IPS-15b (cell line): Measurements from ENCODE around the gene SLC6A3.
"Not testable (repeated sequence)": the region's sequence is repeated elsewhere in the genome, so short reads cannot be mapped to it uniquely, and the experiment has no call there.

Experiments
- H3K27me3 ChIP-seq: one replicate; pipeline ENCODE4 v1.6.1; 2013; ENCODE audit warnings: low read length; ENCODE audit not compliant: control insufficient read depth, insufficient read depth
- H3K36me3 ChIP-seq: one replicate; pipeline ENCODE4 v1.6.1; 2013; ENCODE audit warnings: low read length; ENCODE audit not compliant: control insufficient read depth, insufficient read depth
- H3K4me1 ChIP-seq: one replicate; pipeline ENCODE4 v1.6.1; 2013; ENCODE audit warnings: mild to moderate bottlenecking, low read length; ENCODE audit not compliant: control insufficient read depth, insufficient read depth
- H3K4me3 ChIP-seq: one replicate; pipeline ENCODE4 v1.5.1; 2013; ENCODE audit warnings: low read depth, low read length
- H3K9ac ChIP-seq: one replicate; pipeline ENCODE4 v1.6.1; 2013; ENCODE audit warnings: low read depth, mild to moderate bottlenecking, low read length
- H3K9me3 ChIP-seq: one replicate; pipeline ENCODE4 v1.6.1; 2013; ENCODE audit warnings: mild to moderate bottlenecking, low read length; ENCODE audit not compliant: control insufficient read depth, insufficient read depth

The SLC6A3 gene

DNA sequence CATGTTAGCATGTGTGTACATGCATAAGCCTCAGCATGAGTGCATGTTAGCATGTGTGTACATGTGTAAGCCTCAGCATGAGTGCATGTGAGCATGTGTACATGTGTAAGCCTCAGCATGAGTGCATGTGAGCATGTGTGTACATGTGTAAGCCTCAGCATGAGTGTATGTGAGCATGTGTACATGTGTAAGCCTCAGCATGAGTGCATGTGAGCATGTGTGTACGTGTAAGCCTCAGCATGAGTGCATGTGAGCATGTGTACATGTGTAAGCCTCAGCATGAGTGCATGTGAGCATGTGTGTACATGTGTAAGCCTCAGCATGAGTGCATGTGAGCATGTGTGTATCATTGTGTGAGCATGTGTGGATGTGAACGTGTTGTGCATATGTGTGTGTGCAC is 14.2 kb upstream of the SLC6A3 start:
- H3K9me3 ChIP-seq: peaks cover 19% of the 10 kb centered on the region
- not testable (repeated sequence) for H3K4me1 ChIP-seq, H3K9ac ChIP-seq, H3K27me3 ChIP-seq, H3K4me3 ChIP-seq
- H3K36me3 ChIP-seq: peaks cover 50% of the 10 kb centered on the region

DNA sequence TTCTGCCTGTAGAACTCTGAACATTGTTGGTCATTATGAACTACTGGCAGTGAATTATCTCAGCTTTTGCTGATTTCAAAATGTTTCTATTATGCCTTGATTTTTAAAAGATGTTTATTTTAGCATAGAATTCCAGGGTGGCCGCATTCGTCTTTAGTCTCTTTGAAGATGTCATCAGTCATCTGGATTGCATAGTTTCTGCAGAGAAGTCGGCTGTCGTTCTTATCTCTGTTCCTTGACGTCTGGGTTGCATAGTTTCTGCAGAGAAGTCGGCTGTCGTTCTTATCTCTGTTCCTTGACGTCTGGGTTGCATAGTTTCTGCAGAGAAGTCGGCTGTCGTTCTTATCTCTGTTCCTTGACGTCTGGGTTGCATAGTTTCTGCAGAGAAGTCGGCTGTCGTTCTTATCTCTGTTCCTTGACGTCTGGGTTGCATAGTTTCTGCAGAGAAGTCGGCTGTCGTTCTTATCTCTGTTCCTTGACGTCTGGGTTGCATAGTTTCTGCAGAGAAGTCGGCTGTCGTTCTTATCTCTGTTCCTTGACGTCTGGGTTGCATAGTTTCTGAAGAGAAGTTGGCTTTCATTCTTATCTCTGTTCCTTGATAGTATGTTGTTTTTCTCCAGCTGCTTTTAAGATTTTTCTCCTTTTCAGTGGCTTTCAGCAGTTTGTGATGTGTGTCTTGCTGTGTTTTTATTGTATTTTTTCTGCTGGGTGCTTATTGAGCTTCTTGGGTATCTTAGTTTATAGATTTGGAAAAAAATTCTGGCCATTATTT is 11.1 kb upstream of the SLC6A3 start:
- H3K36me3 ChIP-seq: peaks cover 27% of the 10 kb centered on the region
- H3K9ac ChIP-seq, H3K4me1 ChIP-seq, H3K27me3 ChIP-seq, H3K4me3 ChIP-seq: not testable (repeated sequence)
- H3K9me3 ChIP-seq: peaks cover 25% of the 10 kb centered on the region

GRCh38 chr5:1453613-1454012 is 8.4 kb upstream of the SLC6A3 start:
- Histone ChIP-seq H3K4me3 (no peak overlapping the region), H3K4me1 (no peaks in the 10 kb centered on the region), H3K27me3 (peaks cover 12% of the 10 kb centered on the region), H3K9ac (no peak overlapping the region), H3K9me3 (peaks cover 25% of the 10 kb centered on the region), H3K36me3 (peaks cover 8% of the 10 kb centered on the region)

DNA sequence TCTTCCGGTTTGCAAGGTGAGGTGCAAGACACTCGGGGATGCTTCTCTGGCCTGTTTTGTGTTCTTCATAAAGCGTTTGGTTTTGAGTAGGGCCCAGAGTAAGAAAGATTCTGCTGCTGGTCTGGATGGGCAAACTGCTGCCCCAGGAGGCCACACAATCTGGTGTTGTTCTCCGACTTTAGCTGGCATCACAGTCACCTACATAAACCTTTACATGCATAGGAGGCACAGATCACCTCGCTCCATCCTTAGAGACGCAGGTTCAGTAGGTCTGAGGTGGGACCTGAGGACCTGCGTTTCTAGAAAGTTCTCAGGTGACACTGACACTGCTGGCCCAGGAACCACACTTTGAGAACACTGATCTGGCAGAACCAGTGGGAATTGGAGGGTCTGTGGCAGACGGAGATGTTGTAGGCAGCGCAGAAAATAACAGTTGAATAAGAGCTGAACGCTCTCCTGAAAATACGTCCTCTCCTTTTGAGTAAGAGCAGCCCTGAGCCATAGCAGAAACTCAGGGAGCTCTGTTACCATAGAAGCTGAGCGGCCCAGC is 3.9 kb upstream of the SLC6A3 start:
- no peak overlapping the region for H3K9ac ChIP-seq

DNA sequence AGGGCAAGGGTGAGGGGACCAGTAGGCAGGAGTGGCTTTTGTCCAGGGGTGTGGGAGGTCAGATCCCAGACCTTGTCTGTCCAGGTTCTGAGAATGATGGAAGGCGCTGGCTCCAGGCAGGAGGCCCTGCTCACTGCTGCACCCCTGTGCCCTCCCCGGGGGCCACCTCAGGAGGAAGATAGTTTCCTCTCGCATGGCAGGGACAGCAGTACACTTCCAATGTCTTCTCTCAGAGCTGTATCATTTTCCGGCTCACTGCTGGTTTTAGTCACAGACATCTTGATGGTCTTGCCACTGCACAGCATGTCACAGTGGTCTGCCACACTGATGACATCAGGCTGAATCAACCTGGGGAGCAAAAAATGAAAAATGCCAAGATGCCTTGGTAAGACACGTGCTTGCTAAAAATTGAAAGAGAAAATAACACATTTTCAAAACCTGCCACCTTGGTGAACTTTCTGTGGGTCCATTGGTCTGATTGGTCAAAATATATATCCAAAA is 3.3 kb upstream of the SLC6A3 start:
- Histone ChIP-seq H3K9me3 (peaks cover under 1% of the 10 kb centered on the region), H3K4me3 (no peak overlapping the region), H3K27me3 (peaks cover 50% of the 10 kb centered on the region), H3K4me1 (no peaks in the 10 kb centered on the region), H3K9ac (no peak overlapping the region), H3K36me3 (no peaks in the 10 kb centered on the region)

More for the DNA sequence above, 3.9 kb upstream of the SLC6A3 start:
- Histone ChIP-seq H3K4me3 (no peak overlapping the region), H3K4me1 (no peaks in the 10 kb centered on the region), H3K27me3 (peaks cover 44% of the 10 kb centered on the region), H3K9me3 (peaks cover 6% of the 10 kb centered on the region), H3K36me3 (no peaks in the 10 kb centered on the region)

- Histone ChIP-seq H3K9ac (no peak overlapping the region), H3K36me3 (no peaks in the 10 kb centered on the region), H3K4me1 (no peaks in the 10 kb centered on the region), H3K4me3 (no peak overlapping the region), H3K27me3 (peaks cover 57% of the 10 kb centered on the region), H3K9me3 (no peaks in the 10 kb centered on the region)
Observed at GRCh38 chr5:1447671-1448361, 2.6 kb upstream of the SLC6A3 start.

GRCh38 chr5:1446602-1447343 is 1.5 kb upstream of the SLC6A3 start:
- Histone ChIP-seq H3K4me1 (no peaks in the 10 kb centered on the region), H3K9ac (no peak overlapping the region), H3K27me3 (peaks cover 62% of the 10 kb centered on the region), H3K36me3 (no peaks in the 10 kb centered on the region), H3K9me3 (no peaks in the 10 kb centered on the region), H3K4me3 (peak overlapping the region; percentile 18)

- no peak overlapping the region for H3K9ac ChIP-seq
- no peaks in the 10 kb centered on the region for H3K9me3 ChIP-seq
- peaks cover 62% of the 10 kb centered on the region for H3K27me3 ChIP-seq
- no peaks in the 10 kb centered on the region for H3K4me1 ChIP-seq
- no peaks in the 10 kb centered on the region for H3K36me3 ChIP-seq
- peak overlapping the region; percentile 58 for H3K4me3 ChIP-seq
Observed at GRCh38 chr5:1445689-1446601, 705 bp upstream of the SLC6A3 start.

DNA sequence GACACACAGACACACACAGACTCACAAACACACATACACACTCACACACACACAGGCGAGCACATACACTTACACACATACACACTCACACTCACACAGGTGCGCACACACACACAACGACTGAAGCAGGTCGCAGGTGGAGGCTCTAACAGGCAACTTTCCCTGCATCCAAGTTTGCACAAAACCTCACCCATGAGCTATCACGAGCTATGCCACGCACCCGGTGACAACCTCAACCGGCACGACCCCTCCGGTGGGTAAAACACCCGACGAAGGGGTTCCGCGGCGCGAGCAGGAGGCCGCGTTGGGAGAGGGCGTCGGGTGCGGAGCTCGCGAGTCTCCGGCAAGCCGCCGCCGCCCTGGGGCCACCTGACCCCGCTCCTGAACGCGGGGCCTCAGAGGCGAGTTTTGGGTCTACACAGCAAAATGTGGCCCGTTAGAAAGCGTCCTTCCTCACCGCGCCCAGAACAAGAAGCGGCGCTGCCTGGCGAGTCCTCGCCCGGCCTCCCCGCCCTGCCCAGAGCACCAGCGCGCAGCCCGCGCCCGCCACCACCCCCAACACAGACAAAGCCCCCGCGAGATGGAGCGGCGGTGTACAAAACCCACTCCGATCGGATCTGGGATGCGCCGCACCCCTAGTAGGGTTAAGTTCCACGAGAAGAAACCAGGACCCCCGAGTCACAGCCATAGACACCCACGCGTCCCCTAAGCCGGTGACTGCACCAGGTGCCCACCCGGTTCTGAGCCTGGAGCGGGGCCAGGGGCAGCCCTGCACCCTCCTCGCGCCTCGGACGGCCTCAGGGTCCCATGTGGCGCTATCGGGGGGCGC is 665 bp downstream of the SLC6A3 start:
- Histone ChIP-seq H3K27me3 (peaks cover 60% of the 10 kb centered on the region), H3K4me1 (no peaks in the 10 kb centered on the region), H3K9me3 (no peaks in the 10 kb centered on the region), H3K9ac (no peak overlapping the region), H3K36me3 (no peaks in the 10 kb centered on the region), H3K4me3 (peak overlapping the region; percentile 64)

DNA sequence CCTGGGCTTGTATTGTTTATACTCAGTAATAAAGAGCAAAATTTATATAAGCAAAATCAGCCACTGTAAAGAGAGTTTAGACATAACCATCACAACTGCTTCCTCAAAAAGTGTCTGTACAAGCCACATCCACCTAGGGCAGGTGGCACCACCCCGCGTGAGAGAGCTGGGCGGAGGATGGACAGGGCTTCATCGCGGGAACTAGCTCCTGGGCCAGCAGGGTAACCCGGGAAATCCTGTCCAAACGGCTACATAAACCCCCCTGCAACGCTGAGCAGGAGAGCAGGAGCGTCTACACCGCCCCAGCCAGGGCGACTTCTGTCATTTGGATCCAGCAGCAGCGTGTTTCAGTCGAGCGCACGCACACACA is 1.3 kb downstream of the SLC6A3 start:
- Histone ChIP-seq H3K9ac (no peak overlapping the region), H3K4me1 (no peaks in the 10 kb centered on the region), H3K9me3 (no peaks in the 10 kb centered on the region), H3K36me3 (no peaks in the 10 kb centered on the region), H3K4me3 (peak overlapping the region; percentile 64), H3K27me3 (peaks cover 58% of the 10 kb centered on the region)
